WI38 (cell line): Measurements from ENCODE around the gene RAE1.

ENCODE experiments used
- H3K4me3 ChIP-seq: 2 replicates; pipeline ENCODE4 v1.5.1; 2011; ENCODE audit warnings: low read depth, mild to moderate bottlenecking, control low read depth, low read length
- CTCF ChIP-seq: IDR thresholded peaks from 2 replicates; pipeline ENCODE4 v1.5.1; 2012; ENCODE audit warnings: low read depth, mild to moderate bottlenecking, control low read depth, low read length

The RAE1 gene

GRCh38 chr20:57396212-57396983 lies 45.3 kb downstream of the RAE1 start:
- no peak overlapping the region for H3K4me3 ChIP-seq
- no peak for TF ChIP-seq CTCF

GRCh38 chr20:57396984-57397692 lies 46.1 kb downstream of the RAE1 start:
- H3K4me3 ChIP-seq, result no peak overlapping the region
- no peak for TF ChIP-seq CTCF

GRCh38 chr20:57397693-57398108 lies 46.6 kb downstream of the RAE1 start:
- TF ChIP-seq CTCF, result no peak
- H3K4me3 ChIP-seq, result no peak overlapping the region

GRCh38 chr20:57398231-57398821 lies 47.3 kb downstream of the RAE1 start:
- TF ChIP-seq CTCF, result no peak
- no peak overlapping the region for H3K4me3 ChIP-seq

- no peak for TF ChIP-seq CTCF
- H3K4me3 ChIP-seq, result no peak overlapping the region
Observed at GRCh38 chr20:57398901-57399535, 48.0 kb downstream of the RAE1 start.

- H3K4me3 ChIP-seq, result no peak overlapping the region
- TF ChIP-seq CTCF, result no peak
Observed at GRCh38 chr20:57399587-57400155, 48.6 kb downstream of the RAE1 start.
